Ishikawa (cell line): ENCODE results near the gene ATP5PF.

Experiments
- CEBPB ChIP-seq: IDR thresholded peaks from 2 replicates; pipeline ENCODE4 v1.6.1; 2012
- EGR1 ChIP-seq: IDR thresholded peaks from 2 replicates; pipeline ENCODE4 v1.6.1; 2012
- EP300 ChIP-seq: IDR thresholded peaks from 2 replicates; pipeline ENCODE4 v1.6.1; 2012; ENCODE audit warnings: borderline replicate concordance
- FOXM1 ChIP-seq: IDR thresholded peaks from 2 replicates; pipeline ENCODE4 v1.6.1; 2012; ENCODE audit warnings: low read depth, borderline replicate concordance
- NFIC ChIP-seq: IDR thresholded peaks from 2 replicates; pipeline ENCODE4 v1.6.1; 2012
- RAD21 ChIP-seq: IDR thresholded peaks from 2 replicates; pipeline ENCODE4 v1.6.1; 2012; ENCODE audit warnings: low read depth
- TAF1 ChIP-seq: IDR thresholded peaks from 2 replicates; pipeline ENCODE4 v1.6.1; 2012; ENCODE audit warnings: low read depth, mild to moderate bottlenecking
- TCF12 ChIP-seq: IDR thresholded peaks from 2 replicates; pipeline ENCODE4 v1.6.1; 2012; ENCODE audit warnings: low read depth
- TEAD4 ChIP-seq: IDR thresholded peaks from 2 replicates; pipeline ENCODE4 v1.6.1; 2012
- YY1 ChIP-seq: IDR thresholded peaks from 2 replicates; pipeline ENCODE4 v1.6.1; 2012; ENCODE audit warnings: low read depth
- ZBTB7A ChIP-seq: IDR thresholded peaks from 2 replicates; pipeline ENCODE4 v1.6.1; 2012; ENCODE audit warnings: low read depth
- TF ChIP-seq, protein P1 (sequence below): IDR thresholded peaks from 2 replicates; pipeline ENCODE4 v1.6.1; 2012; ENCODE audit warnings: low read depth, mild to moderate bottlenecking
- TF ChIP-seq, protein P2 (sequence below): IDR thresholded peaks from 2 replicates; pipeline ENCODE4 v1.6.1; 2012

DNA sequence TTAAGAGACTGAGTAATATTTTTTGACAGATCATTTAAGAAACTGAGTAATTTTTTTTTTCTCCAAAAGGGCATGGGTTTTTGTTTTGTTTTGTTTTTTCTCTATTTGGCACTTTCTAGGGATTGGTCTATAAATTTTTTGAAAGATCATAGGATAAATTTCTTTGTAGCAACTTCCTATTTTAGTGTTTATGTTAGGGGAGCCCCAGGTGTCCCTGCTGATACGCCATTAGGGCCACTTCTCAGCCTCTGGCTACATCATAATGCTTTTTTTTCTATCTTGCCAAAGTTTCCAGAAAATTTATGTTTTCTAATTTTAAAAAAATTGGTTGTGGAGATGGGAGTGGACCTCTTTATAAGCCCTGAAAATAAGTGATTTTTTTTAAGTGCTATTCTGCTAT is 2.7 kb upstream of the ATP5PF start:
- no peak for TF ChIP-seq EP300
- TF ChIP-seq, protein P1, sequence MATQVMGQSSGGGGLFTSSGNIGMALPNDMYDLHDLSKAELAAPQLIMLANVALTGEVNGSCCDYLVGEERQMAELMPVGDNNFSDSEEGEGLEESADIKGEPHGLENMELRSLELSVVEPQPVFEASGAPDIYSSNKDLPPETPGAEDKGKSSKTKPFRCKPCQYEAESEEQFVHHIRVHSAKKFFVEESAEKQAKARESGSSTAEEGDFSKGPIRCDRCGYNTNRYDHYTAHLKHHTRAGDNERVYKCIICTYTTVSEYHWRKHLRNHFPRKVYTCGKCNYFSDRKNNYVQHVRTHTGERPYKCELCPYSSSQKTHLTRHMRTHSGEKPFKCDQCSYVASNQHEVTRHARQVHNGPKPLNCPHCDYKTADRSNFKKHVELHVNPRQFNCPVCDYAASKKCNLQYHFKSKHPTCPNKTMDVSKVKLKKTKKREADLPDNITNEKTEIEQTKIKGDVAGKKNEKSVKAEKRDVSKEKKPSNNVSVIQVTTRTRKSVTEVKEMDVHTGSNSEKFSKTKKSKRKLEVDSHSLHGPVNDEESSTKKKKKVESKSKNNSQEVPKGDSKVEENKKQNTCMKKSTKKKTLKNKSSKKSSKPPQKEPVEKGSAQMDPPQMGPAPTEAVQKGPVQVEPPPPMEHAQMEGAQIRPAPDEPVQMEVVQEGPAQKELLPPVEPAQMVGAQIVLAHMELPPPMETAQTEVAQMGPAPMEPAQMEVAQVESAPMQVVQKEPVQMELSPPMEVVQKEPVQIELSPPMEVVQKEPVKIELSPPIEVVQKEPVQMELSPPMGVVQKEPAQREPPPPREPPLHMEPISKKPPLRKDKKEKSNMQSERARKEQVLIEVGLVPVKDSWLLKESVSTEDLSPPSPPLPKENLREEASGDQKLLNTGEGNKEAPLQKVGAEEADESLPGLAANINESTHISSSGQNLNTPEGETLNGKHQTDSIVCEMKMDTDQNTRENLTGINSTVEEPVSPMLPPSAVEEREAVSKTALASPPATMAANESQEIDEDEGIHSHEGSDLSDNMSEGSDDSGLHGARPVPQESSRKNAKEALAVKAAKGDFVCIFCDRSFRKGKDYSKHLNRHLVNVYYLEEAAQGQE = no peak
- no peak for TF ChIP-seq RAD21
- TF ChIP-seq CEBPB = no peak
- no peak for TF ChIP-seq FOXM1
- TF ChIP-seq, protein P2, sequence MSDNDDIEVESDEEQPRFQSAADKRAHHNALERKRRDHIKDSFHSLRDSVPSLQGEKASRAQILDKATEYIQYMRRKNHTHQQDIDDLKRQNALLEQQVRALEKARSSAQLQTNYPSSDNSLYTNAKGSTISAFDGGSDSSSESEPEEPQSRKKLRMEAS = no peak
- no peak for TF ChIP-seq EGR1
- TF ChIP-seq YY1 = no peak
- no peak for TF ChIP-seq TCF12
- no peak for TF ChIP-seq NFIC
- TF ChIP-seq TAF1 = no peak
- no peak for TF ChIP-seq ZBTB7A
- TF ChIP-seq TEAD4 = no peak
